ENCODE results near the gene AMPH. TPM values are rescaled to one million over a fixed set of nuclear protein-coding genes. Genes with fewer than 3 reads are reported as not detected.
"Not testable (repeated sequence)": the region's sequence is repeated elsewhere in the genome, so short reads cannot be mapped to it uniquely, and the experiment has no call there.

Gene AMPH
- polyA plus RNA-seq, 3 donors: 13.4 to 17.1 (median 16.4) TPM

DNA sequence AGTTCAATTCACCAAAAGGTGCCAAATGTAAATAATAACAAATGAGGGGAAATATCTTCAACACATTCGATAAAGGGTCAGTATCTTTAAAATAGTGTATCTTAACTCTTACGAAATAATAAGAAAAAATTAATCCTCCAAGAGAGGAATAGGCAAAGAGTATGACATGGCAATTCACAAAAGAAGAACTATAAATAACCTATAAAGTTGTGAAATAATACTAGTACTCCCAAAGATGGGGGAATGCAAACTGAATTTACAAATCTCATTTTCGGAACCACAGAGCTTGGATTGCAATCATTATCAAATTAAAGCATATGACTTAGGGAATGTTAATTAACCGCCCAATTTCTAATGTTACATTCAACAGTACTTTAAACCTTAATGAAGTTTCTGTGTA lies 279.6 kb downstream of the AMPH start:
- DNase-seq: no peak

DNA sequence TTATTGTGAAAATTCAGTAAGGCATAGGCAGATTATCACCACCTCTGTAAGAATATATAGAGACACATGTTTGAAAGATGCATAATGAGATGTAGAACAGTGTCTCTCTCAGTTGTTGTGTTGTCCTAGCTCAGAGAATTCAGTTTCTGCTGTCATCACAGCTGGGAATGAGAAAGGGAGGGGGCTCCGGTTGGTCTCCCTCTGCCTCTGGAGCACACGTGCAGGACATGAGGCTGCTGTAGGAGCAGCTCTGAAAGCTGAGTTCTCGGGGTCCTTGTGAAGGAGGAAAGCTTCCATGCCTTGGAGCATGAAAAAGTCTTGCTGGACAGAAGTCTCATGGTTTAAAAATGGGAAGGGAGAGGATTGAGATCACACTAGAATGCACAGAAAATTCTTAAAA lies 280.4 kb downstream of the AMPH start:
- DNase-seq: not testable (repeated sequence)

DNA sequence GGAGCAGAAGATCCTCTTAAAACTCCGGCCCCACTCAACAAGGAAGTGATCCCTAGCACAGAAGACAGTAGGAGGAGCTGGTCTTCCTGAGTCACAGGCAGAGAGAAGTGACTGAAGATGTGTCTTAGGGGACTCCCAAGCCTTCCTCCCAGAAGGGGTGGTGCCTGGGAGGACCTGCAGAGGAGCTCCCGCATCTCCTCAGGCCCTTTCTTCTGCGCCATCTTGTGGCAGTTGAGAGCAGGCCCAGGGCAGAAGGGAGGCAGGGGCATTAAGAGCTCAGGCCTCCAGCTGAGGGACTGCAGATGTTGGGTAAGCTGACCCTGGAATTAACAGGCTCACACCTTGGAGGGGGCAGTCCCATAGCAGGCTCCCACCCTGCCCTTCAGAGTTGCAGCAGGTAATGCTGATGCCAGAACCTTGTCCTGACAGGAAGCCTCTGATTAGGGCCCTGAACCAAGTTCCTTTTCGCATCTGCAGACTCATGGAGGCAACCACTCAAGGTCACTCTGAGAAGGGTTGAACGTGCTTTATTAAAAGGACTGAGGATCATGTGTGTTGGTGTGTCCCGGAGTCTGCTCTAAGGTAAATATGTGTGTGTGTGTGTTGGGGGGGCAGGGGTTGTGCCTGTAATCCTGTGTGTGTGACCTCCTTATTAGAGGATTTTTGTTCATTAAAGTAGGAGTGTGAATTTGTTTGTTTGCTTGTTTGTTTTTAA lies 281.1 kb downstream of the AMPH start:
- DNase-seq: not testable (repeated sequence)

DNA sequence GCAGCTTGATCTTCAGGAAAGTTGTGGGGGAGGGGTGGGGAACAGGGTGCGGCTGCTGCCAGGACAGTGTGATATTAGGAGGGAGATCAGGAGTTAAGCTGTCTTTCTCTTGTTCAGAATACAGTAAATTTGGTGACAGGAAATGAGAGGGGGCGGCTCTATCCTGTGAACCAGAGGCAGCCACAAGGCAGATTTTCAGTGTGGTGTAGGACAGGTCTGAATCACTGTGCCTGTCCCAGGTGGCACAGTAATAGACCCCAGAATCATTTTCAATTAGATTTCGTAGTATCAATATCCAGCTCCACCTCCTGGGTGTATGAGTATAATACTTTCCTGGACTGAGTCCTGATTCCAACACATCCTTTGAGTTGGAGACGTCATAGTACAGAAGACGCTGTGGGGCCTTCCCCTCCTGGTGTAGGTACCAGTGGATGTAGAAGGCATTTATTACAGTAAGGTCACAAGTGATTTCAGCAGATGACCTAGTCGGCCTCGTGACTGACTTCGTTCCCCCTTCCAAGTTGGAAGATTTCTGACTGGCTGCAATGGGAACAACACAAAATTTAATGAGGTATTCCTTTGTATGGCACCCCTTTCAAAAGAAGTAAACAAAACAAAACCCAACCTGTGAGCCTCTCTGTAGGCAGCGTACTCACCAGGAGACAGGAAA lies 281.9 kb downstream of the AMPH start:
- DNase-seq: not testable (repeated sequence)

DNA sequence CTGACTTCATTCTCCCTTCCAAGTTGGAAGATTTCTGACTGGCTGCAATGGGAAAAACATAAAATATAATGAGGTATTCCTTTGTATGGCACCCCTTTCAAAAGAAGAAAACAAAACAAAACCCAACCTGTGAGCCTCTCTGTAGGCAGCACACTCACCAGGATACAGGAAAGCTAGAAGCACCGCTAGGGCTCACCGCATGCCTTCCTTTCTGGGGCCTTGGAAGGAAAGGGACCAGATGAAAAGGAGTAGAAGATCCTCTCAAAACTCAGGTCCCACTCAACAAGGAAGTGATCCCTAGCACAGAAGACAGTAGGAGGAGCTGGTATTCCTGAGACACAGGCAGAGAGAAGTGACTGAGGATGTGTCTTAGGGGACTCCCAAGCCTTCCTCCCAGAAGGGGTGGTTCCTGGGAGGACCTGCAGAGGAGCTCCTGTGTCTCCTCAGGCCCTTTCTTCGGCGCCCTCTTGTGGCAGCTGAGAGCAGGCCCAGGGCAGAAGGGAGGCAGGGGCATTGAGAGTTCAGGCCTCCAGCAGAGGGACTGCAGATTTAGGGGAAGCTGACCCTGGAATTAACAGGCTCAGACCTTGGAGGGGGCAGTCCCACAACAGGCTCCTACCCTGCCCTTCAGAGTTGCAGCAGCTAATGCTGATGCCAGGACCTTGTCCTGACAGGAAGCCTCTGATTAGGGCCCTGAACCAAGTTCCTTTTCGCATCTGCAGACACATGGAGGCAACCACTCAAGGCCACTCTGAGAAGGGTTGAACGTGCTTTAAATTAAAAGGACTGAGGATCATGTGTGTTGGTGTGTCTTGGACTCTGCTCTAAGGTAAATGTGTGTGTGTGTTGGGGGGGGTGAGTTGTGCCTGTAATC lies 285.6 kb downstream of the AMPH start:
- not testable (repeated sequence) for DNase-seq

DNA sequence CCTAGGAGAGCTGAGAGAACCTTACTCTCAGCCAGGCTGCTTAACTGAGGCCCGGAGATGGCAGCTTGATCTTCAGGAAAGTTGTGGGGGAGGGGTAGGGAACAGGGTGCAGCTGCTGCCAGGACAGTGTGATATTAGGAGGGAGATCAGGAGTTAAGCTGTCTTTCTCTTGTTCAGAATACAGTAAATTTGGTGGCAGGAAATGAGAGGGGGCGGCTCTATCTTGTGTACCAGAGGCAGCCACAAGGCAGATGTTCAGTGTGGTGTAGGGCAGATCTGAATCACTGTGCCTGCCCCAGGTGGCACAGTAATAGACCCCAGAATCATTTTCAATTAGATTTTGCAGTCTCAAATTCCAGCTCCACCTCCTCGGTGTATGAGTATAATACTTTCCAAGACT lies 286.4 kb downstream of the AMPH start:
- not testable (repeated sequence) for DNase-seq

DNA sequence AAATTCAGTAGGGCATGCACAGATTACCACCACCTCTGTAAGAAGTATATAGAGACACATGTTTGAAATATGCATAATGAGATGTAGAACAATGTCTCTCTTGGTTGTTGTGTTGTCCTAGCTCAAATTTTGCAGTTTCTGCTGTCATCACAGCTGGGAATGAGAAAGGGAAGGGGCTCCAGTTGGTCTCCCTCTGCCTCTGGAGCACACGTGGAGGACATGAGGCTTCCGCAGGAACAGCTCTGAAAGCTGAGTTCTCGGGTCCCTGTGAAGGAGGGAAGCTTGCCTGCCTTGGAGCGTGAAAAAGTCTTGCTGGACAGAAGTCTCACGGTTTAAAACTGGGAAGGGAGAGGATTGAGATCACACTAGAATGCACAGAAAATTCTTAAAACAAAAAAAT lies 289.0 kb downstream of the AMPH start:
- DNase-seq: not testable (repeated sequence)

DNA sequence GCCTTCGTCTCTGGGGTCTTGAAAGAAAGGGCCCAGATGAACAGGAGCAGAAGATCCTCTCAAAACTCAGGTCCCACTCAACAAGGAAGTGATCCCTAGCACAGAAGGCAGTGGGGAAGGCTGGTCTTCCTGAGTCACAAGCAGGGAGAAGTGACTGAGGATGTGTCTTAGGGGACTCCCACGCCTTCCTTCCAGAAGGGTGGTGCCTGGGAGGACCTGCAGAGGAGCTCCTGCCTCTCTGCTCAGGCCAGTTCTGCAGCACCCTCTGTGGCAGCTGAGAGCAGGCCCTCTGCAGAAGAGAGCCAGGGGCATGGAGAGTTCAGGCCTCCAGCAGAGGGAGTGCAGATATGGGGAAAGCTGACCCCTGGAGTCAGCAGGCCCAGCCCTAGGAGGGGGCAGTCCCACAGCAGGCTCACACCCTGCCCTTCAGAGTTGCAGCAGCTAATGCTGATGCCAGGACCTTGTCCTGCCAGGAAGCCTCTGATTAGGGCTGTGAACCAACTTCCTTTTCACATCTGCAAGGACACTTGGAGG lies 289.9 kb downstream of the AMPH start:
- not testable (repeated sequence) for DNase-seq

DNA sequence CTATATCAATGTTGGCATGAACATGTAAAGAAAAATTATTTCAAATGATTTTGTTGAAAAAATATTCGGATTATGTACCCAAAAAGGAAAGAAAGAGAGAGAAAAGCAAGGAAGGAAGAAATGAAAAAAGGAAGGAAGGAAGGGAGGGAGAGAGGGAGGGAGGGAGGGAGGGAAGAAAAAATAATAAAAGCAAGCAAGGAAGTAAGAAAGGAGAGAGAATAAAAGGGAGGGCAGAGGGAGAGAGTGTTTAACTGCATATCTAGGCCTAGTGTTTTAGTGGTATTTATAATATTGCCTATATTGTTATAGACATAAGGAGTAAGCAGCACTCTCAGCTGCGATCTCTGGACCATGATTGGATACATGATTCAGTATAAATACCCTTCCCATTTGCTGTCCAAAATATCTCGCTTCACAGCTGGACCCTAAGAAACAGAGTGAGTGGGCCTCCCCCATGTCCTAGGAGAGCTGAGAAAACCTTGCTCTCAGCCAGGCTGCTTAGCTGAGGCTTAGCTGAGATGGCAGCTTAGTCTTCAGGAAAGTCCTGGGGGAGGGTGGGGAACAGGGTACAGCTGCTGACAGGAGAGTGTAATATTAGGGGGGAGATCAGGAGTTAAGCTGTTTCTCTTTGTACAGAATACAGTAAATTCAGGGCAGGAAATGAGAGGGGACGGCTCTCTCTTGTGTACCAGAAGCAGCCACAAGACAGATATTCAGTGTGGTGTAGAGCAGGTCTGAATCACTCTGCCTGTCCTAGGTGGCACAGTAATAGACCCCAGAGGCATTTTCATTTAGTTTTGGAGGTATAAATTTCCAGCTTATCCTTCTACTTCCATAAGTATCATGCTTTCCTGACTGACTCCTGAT lies 291.0 kb downstream of the AMPH start:
- DNase-seq: no peak

DNA sequence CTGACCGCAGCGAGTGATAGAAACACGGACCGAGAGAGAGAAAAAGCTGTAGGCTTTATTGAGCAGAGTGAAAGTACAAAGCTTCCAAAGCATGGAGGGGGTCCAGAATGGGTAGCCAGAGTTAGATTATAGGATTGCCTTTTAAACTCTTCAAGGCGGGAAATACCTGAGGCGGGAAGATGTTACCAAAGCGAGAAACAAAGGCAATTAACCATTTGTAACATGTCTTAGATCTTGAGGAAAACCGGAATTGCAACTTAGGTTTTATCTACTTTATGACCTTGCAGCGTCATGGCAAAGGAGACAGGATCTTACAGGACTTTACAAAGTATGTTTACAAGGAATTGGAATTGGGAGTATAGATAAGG lies 295.0 kb downstream of the AMPH start:
- DNase-seq: not testable (repeated sequence)

DNA sequence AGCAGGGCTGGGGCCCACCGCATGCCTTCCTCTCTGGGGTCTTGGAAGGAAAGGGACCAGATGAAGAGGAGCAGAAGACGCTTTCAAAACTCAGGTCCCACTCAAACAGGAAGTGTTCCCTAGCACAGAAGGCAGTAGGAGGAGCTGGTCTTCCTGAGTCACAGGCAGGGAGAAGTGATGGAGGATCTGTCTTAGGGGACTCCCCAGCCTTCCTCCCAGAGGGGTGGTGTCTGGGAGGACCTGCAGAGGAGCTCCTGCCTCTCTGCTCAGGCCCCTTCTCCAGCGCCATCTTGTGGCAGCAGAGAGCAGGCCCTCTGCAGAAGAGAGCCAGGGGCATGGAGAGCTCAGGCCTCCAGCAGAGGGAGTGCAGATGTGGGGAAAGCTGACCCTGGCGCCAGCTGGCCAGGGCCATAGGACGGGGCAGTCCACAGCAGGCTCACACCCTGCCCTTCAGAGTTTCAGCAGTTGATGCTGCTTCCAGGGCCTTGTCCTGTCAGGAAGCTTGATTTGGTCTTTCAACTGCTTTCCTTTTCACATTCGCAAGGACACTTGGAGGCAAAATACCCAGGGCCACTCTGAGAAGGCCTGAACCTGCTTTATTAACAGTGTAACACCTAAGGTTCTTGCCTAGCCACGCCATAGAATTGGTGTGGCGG lies 295.6 kb downstream of the AMPH start:
- peak; percentile 77 for DNase-seq

DNA sequence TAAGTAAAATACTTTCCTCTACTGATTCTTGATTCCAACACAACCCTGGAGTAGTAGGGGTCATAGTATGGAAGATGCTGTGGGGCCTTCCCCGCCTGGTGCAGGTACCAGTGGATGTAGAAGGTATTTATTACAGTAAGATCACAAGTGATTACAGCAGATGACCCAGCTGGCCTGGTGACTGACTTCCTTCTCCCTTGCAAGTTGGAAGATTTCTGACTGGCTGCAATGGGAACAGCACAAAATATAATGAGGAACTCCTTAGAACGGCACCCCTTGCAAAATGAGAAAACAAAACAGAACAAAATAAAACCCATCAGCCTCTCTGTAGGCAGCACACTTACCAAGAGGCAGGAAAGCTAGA lies 296.1 kb downstream of the AMPH start:
- DNase-seq: no peak

DNA sequence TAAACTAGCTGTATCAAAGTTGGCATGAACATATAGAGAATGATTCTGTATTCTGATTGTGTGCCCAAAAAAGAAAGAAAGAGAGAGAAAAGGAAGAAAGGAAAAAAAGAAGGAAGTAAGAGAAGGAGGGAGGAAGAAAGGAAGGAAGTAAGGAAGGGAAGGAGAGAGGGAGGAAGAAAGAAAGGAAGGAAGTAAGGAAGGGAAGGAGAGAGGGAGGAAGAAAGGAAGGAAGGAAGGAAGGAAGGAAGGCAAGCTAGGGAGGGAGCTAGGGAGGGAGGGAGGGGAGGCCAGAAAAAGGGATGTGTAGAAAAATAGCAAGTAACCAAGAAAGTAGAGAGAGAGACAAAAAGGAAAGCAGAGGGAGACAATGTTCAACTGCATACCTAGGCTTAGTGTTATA lies 297.0 kb downstream of the AMPH start:
- no peak for DNase-seq

All from renal pelvis (tissue), 4 donors.